GM12878 (cell line): ENCODE results near the gene ENPP6. TPM values are rescaled to one million over a fixed set of nuclear protein-coding genes. Genes with fewer than 3 reads are reported as not detected.

Experiments used
- ATAC-seq: fragments of 200-7000 bp; cut with Tn5 transposase; 3 replicates; pipeline ENCODE4 v1.9.1; 2020; ENCODE audit warnings: mild to moderate bottlenecking, moderate library complexity
- BruUV-seq: library from RNA; stranded (reverse); fragments of 400-500 nt; replicated peaks from 2 replicates; lab custom pipeline; 2021; lab: Mats Ljungman, UMichigan
- CTCF ChIA-PET: fragments of 300-600 bp; sonication (Branson Sonifier 250); formaldehyde crosslinking; extraction: SDS; loops from one replicate; lab custom pipeline; 2021; ENCODE audit warnings: inconsistent platforms; lab: Yijun Ruan, JAX
- POLR2A ChIA-PET: fragments of 350-600 bp; formaldehyde crosslinking; extraction: SDS; loops from one replicate; lab custom pipeline; 2021; ENCODE audit warnings: inconsistent platforms; lab: Charles Lee
- RAD21 ChIA-PET: fragments of 300-600 bp; sonication (Branson Sonifier 250); formaldehyde crosslinking; loops from one replicate; lab custom pipeline; 2023; ENCODE audit warnings: antibody characterized with exemption; ENCODE audit not compliant: unreplicated experiment; lab: Charles Lee
- SMC1A ChIA-PET: fragments of 300-600 bp; sonication (Branson Sonifier 250); formaldehyde crosslinking; loops from one replicate; lab custom pipeline; 2023; ENCODE audit not compliant: unreplicated experiment, uncharacterized antibody; lab: Charles Lee
- DNase-seq: peaks from one replicate; pipeline ENCODE4 v3.0.0-alpha.2; 2011; ENCODE audit warnings: low read depth, low spot score
- FAIRE-seq: peaks from 3 replicates; lab custom pipeline; 2011; peaks lifted over from hg19 to GRCh38; lab: Jason Lieb, UNC
- H2AFZ ChIP-seq: 2 replicates; pipeline ENCODE4 v1.6.0; 2011; ENCODE audit warnings: low read depth, low read length, control low read depth; ENCODE audit not compliant: control insufficient read depth
- H3K27ac ChIP-seq: 2 replicates; pipeline ENCODE4 v1.5.1; 2011; ENCODE audit warnings: control low read depth; ENCODE audit not compliant: control insufficient read depth, insufficient read depth
- H3K27me3 ChIP-seq, 2 experiments: replicated peaks in 1 of 2; 2 replicates each; pipeline versions ENCODE4 v1.6.0 to v1.6.1; 2011; ENCODE audit warnings: low read length in 1 of 2; ENCODE audit not compliant: control insufficient read depth in 2 of 2, insufficient read depth in 2 of 2
- H3K36me3 ChIP-seq, 2 experiments: 2 replicates each; pipeline ENCODE4 v1.5.1; 2011; ENCODE audit warnings: low read length in 1 of 2; ENCODE audit not compliant: control insufficient read depth in 2 of 2, insufficient read depth in 2 of 2
- H3K4me1 ChIP-seq: 2 replicates; pipeline ENCODE4 v1.6.1; 2011; ENCODE audit warnings: mild to moderate bottlenecking, low read length, moderate library complexity, mixed read lengths; ENCODE audit not compliant: control insufficient read depth, insufficient read depth
- H3K4me2 ChIP-seq: 2 replicates; pipeline ENCODE4 v1.6.0; 2011; ENCODE audit warnings: control low read depth; ENCODE audit not compliant: control insufficient read depth, insufficient read depth
- H3K4me3 ChIP-seq: fragments of 200-600 bp; sonication (generic); 2 replicates; pipeline ENCODE4 v1.5.1; 2016
- H3K79me2 ChIP-seq: 2 replicates; pipeline ENCODE4 v1.6.0; 2011; ENCODE audit warnings: low read length; ENCODE audit not compliant: control insufficient read depth, insufficient read depth
- H3K9ac ChIP-seq: 2 replicates; pipeline ENCODE4 v1.8.0; 2011; ENCODE audit warnings: low read length, control low read depth, mixed read lengths; ENCODE audit not compliant: control insufficient read depth, insufficient read depth
- H3K9me3 ChIP-seq: replicated peaks from 3 replicates; pipeline ENCODE4 v1.5.1; 2011; ENCODE audit warnings: mild to moderate bottlenecking, low read length; ENCODE audit not compliant: control insufficient read depth, insufficient read depth
- H4K20me1 ChIP-seq: 2 replicates; pipeline ENCODE4 v1.6.0; 2011; ENCODE audit not compliant: control insufficient read depth, insufficient read depth
- CBX5 ChIP-seq: sonication (generic); IDR thresholded peaks from 2 replicates; pipeline ENCODE4 v1.6.1; 2016; ENCODE audit warnings: low read depth, moderate library complexity, mild to moderate bottlenecking, inconsistent platforms
- HDAC2 ChIP-seq: fragments of 200-600 bp; sonication (generic); IDR thresholded peaks from 2 replicates; pipeline ENCODE4 v1.6.1; 2017
- HDAC6 ChIP-seq: fragments of 200-600 bp; sonication (generic); IDR thresholded peaks from one replicate; pipeline ENCODE4 v1.8.0; 2017; ENCODE audit warnings: antibody characterized with exemption; ENCODE audit not compliant: unreplicated experiment
- MTA3 ChIP-seq: IDR thresholded peaks from 2 replicates; pipeline ENCODE4 v1.6.1; 2012; ENCODE audit warnings: low read length, inconsistent platforms, borderline replicate concordance
- PAX8 ChIP-seq: fragments of 450-650 bp; IDR thresholded peaks from 2 replicates; pipeline ENCODE4 v1.6.1; 2017; ENCODE audit warnings: mild to moderate bottlenecking, moderate library complexity
- SIN3A ChIP-seq: IDR thresholded peaks from 2 replicates; pipeline ENCODE4 v1.6.1; 2012; ENCODE audit warnings: low read depth, low read length, improper control_type of control experiment
- SMC3 ChIP-seq: IDR thresholded peaks from 2 replicates; pipeline ENCODE4 v1.6.1; 2011; ENCODE audit warnings: low read length, improper control_type of control experiment, borderline replicate concordance
- SRF ChIP-seq, 2 experiments: IDR thresholded peaks; 2 replicates each; pipeline ENCODE4 v1.6.1; 2011; ENCODE audit warnings: low read depth in 2 of 2, low read length in 2 of 2, mild to moderate bottlenecking in 1 of 2, moderate library complexity in 1 of 2
- TARDBP ChIP-seq: IDR thresholded peaks from 2 replicates; pipeline ENCODE4 v1.6.1; 2016; ENCODE audit warnings: borderline replicate concordance
- TCF12 ChIP-seq: IDR thresholded peaks from 2 replicates; pipeline ENCODE4 v1.6.1; 2011; ENCODE audit warnings: low read depth, mild to moderate bottlenecking, low read length
- USF1 ChIP-seq: IDR thresholded peaks from 2 replicates; pipeline ENCODE4 v1.6.1; 2011; ENCODE audit warnings: borderline replicate concordance, low read depth, mild to moderate bottlenecking, moderate library complexity, mixed read lengths, low read length; ENCODE audit not compliant: insufficient read depth; ENCODE audit errors: extremely low read length
- ZBTB11 ChIP-seq: fragments of 450-650 bp; formaldehyde crosslinking; IDR thresholded peaks from 2 replicates; pipeline ENCODE4 v1.5.0; 2022; ENCODE audit warnings: mild to moderate bottlenecking, missing genetic modification characterization
- WGBS: methylation state at CpG from one replicate; pipeline ENCODE4 v1.1.6; 2016; ENCODE audit warnings: low lambda C conversion rate; ENCODE audit not compliant: insufficient replicate concordance, insufficient coverage; ENCODE audit errors: missing lambda C conversion rate; 5-methylcytosine and 5-hydroxymethylcytosine counted together
- in situ Hi-C: fragments of 300-500 bp; cut with MboI; formaldehyde crosslinking; loops from 9 replicates; pipeline ENCODE4 v1.14.3; 2018; ENCODE audit warnings: mixed read lengths
- intact Hi-C: fragments of 100-400 bp; cut with micrococcal nuclease; formaldehyde crosslinking; loops from one replicate; pipeline ENCODE4 v1.14.2; 2022; ENCODE audit not compliant: unreplicated experiment
- polyA plus RNA-seq, 11 experiments: library from polyadenylated mRNA; depleted of rRNA in 4 of 11; unstranded in 6 of 11; stranded (reverse) in 5 of 11; fragments of >200 nt; fragmentation: Nextera tagmentation in 4 of 11; fragmentation: Illumina TruSeq in 1 of 11; extraction: Ambion mirVana in 4 of 11; extraction: Trizol in 1 of 11; gene quantifications; 1 replicate in 1 of 11; 2 replicates in 10 of 11; pipeline versions ENCODE4 v1.2.1 to v1.2.3, GENCODE V29; 2011 to 2016; ENCODE audit warnings: inconsistent platforms in 2 of 11, missing spikeins in 2 of 11, low read depth in 1 of 11
- total RNA-seq, 4 experiments: library from RNA; depleted of rRNA in 3 of 4; stranded (reverse); fragments of >200 nt in 3 of 4; fragmentation: Illumina TruSeq in 1 of 4; extraction: Trizol in 1 of 4; gene quantifications; 2 replicates each; pipeline versions ENCODE4 v1.2.1 to v1.2.3, GENCODE V29; 2013 to 2021

The ENPP6 gene
- total and polyA plus RNA-seq, 10 of the 15 experiments (the other 5 are each of a cell fraction or from before 2014, with no cell fraction given), result 0.04 to 1.0 (median 0.44) TPM; not detected in 1

GRCh38 chr4:184259866-184260265, 42.2 kb upstream of the ENPP6 start:
- H3K4me2 ChIP-seq, result no peak overlapping the region
- H3K9me3 ChIP-seq, result no peaks in the 10 kb centered on the region
- peaks cover 19% of the 10 kb centered on the region for H3K79me2 ChIP-seq
- intact Hi-C loops, result no loop called here
- ChIA-PET CTCF (interaction anchor here (0.9 to 16.4 kb wide), 4 partner anchors 8 to 53 kb away, joined by 3 to 348 read pairs (median 6); no protein-coding TSS in a partner anchor), POLR2A (no interaction called here)
- in situ Hi-C loops, result no loop called here
- FAIRE-seq, result no peak
- H3K9ac ChIP-seq, result no peak overlapping the region
- no TSS peak for BruUV-seq
- H2AFZ ChIP-seq, result no peak overlapping the region
- WGBS, result 53% methylated on average over 6 of the region's 6 CpGs
- no peaks in the 10 kb centered on the region; a peak in 1 of 4 replicates for H3K36me3 ChIP-seq
- no peaks in the 10 kb centered on the region for H3K27me3 ChIP-seq
- no peak overlapping the region for H3K4me3 ChIP-seq
- TF ChIP-seq TCF12 (no peak), CBX5 (no peak), PAX8 (no peak), SRF (IDR thresholded peaks at IDR 0.05; ENCODE audit: low read depth in 2 of 2, low read length in 2 of 2) (no peak), MTA3 (no peak), TARDBP (no peak), SMC3 (no peak), USF1 (no peak), SIN3A (no peak), ZBTB11 (CRISPR knock-in tag) (no peak), HDAC6 (no peak), HDAC2 (no peak)
- TF ChIP-seq, all 136 proteins: peak for 0
- Histone ChIP-seq H3K4me1 (peaks cover 12% of the 10 kb centered on the region), H4K20me1 (no peaks in the 10 kb centered on the region), H3K27ac (no peak overlapping the region)
- no peak for ATAC-seq
- ChIA-PET SMC1A (interaction anchor here (0.7 to 17.1 kb wide), 6 partner anchors 12 to 486 kb away, joined by 3 to 428 read pairs (median 157); no protein-coding TSS in a partner anchor), RAD21 (no interaction called here)
- no peak for DNase-seq
